Psoas muscle (tissue), 8 donors: Measurements from ENCODE around the gene LGR4. TPM values are rescaled to one million over a fixed set of nuclear protein-coding genes. Genes with fewer than 3 reads are reported as not detected.

Experiments used
- ATAC-seq, 4 donors: fragments of 200-7000 bp; cut with Tn5 transposase; one replicate each; pipeline ENCODE4 v1.9.1; 2020; ENCODE audit warnings: moderate library complexity in 3 of 4, mild to moderate bottlenecking in 2 of 4
- DNase-seq, 2 donors: peaks; one replicate each; pipeline ENCODE4 v3.0.0-alpha.2; 2020
- H3K27ac ChIP-seq: fragments of 200-600 bp; one replicate; pipeline ENCODE4 v1.8.0; 2022
- H3K27me3 ChIP-seq, 3 donors: fragments of 200-600 bp in 1 of 3; one replicate each; pipeline versions ENCODE4 v1.6.1 to v1.8.0; 2013 to 2022; ENCODE audit warnings: low read length in 2 of 3, mild to moderate bottlenecking in 2 of 3, moderate library complexity in 1 of 3; ENCODE audit not compliant: insufficient read depth in 3 of 3
- H3K36me3 ChIP-seq, 2 donors: fragments of 200-600 bp in 1 of 2; one replicate each; pipeline versions ENCODE4 v1.6.1 to v1.8.0; 2013 to 2022; ENCODE audit warnings: low read depth in 1 of 2, mild to moderate bottlenecking in 1 of 2, moderate library complexity in 1 of 2; ENCODE audit not compliant: insufficient read depth in 1 of 2
- H3K4me1 ChIP-seq: fragments of 200-600 bp; one replicate; pipeline ENCODE4 v1.8.0; 2022
- H3K4me3 ChIP-seq: fragments of 200-600 bp; one replicate; pipeline ENCODE4 v1.8.0; 2022; ENCODE audit warnings: mild to moderate bottlenecking
- H3K9me3 ChIP-seq: fragments of 200-600 bp; one replicate; pipeline ENCODE4 v1.8.0; 2022
- CTCF ChIP-seq: fragments of 200-600 bp; IDR thresholded peaks from one replicate; pipeline ENCODE4 v1.8.0; 2022; ENCODE audit warnings: antibody characterized with exemption
- WGBS, 3 donors: extraction: QIAGEN DNeasy Blood & Tissue Kit; methylation state at CpG; one replicate each; pipeline versions ENCODE4 v1.1.6 to v1.1.7; 2013; 5-methylcytosine and 5-hydroxymethylcytosine counted together
- intact Hi-C, 2 donors: fragments of 100-400 bp; cut with DNase I; formaldehyde crosslinking; loops; one replicate each; pipeline versions ENCODE4 v1.11.0 to v1.14.2; 2022
- polyA plus RNA-seq, 3 donors: library from polyadenylated mRNA; stranded (reverse); fragments of 200-250 nt; gene quantifications; one replicate each; pipeline ENCODE4 v1.2.3, GENCODE V29; 2013
- total RNA-seq, 4 donors: library from RNA; stranded (reverse); fragmentation: NEBNext Ultra II Directional in 2 of 4; extraction: Animal tissue kit (Norgen Biotek cat#: 25700) in 2 of 4; gene quantifications; one replicate each; pipeline versions ENCODE4 v1.2.1 to v1.2.4, GENCODE V29; 2021 to 2023
- donor health status: healthy with polysubstance abuse.
- donor health status: DM: no; HTN: no; CAD: no; lungs with moderate emphysema.
- donor health status: Bipolar disorder and iron deficiency.
- donor health status: healthy.
- donor health status: DM: yes; HTN: yes; CAD: no.
- donor health status: DM: no; HTN: no; CAD: no.
- donor health status: DM: no; HTN: no; CAD: no.
- donor health status: DM: yes; HTN: yes; CAD: no.

LGR4 gene
- total and polyA plus RNA-seq, 7 donors: 3.9 to 15.2 (median 8.0) TPM

DNA sequence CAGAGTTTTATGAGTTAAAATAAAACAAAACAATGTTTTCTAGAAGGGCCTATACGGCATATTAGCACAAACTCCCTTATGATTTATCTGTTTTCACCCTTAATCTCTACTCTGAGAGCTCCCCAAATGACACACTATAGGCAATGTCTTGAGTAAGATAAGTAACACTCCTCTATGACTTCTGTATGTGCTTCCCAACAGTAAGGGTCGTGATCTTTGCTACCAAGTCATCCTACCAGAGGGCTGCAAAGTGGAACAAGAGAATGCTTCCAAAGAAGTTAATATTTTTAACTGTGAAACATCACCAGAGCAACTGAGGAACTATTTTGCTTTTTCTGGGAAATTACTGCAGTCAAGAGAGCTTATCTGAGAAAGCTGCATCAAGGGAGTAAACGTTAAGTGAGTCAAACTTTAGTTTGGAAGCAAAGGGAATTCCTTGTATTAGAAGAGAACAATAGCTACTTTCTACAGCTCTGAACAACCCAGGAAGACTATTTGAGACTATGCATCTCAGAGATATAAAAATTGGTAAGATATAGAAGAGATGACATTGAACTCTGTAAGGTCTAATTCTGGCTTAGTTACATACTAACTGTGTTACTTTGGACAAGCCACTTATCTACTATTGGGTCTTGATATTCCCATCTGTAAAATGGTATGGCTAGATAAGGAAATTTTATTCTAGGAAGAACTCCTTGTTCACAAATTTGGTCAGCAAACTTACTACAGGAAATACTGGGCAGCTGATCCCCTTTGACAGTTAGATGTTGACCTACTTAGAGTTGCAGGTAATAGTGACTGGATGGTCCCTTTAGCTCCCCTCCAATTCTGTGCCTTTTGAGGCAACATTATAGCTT is 65.9 kb downstream of the LGR4 start:
- intact Hi-C loops: no loop called here
- H3K4me1 ChIP-seq: no peaks in the 10 kb centered on the region
- WGBS, 3 donors: 73 to 85% (median 78%) methylated on average over 3 of the region's 3 CpGs
- no peak overlapping the region for H3K27ac ChIP-seq
- ATAC-seq: no peak
- no peak for TF ChIP-seq CTCF
- H3K36me3 ChIP-seq: peaks cover 0 to 12% of the 10 kb centered on the region in 2 donors
- H3K4me3 ChIP-seq: no peak overlapping the region
- no peaks in the 10 kb centered on the region for H3K9me3 ChIP-seq
- H3K27me3 ChIP-seq: no peaks in the 10 kb centered on the region
- DNase-seq: no peak

GRCh38 chr11:27405134-27405533 is 67.5 kb downstream of the LGR4 start:
- TF ChIP-seq CTCF: no peak
- no peaks in the 10 kb centered on the region for H3K27me3 ChIP-seq

GRCh38 chr11:27404427-27404826 is 68.2 kb downstream of the LGR4 start:
- ATAC-seq (peak in 1 of 4 donors; percentile 37), DNase-seq (no peak)
- Histone ChIP-seq H3K4me3 (no peak overlapping the region), H3K27ac (no peak overlapping the region), H3K36me3 (no peaks in the 10 kb centered on the region), H3K4me1 (no peaks in the 10 kb centered on the region), H3K9me3 (no peaks in the 10 kb centered on the region), H3K27me3 (no peaks in the 10 kb centered on the region)
- intact Hi-C loops: no loop called here
- no peak for TF ChIP-seq CTCF
- WGBS, 3 donors: 87 to 96% (median 91%) methylated on average over 2 of the region's 2 CpGs

More at GRCh38 chr11:27405134-27405533, 67.5 kb downstream of the LGR4 start:
- no peak overlapping the region for H3K27ac ChIP-seq
- DNase-seq (no peak), ATAC-seq (no peak)
- no peaks in the 10 kb centered on the region for H3K9me3 ChIP-seq
- peaks cover 0 to under 1% of the 10 kb centered on the region in 2 donors for H3K36me3 ChIP-seq
- 66 to 88% (median 72%) methylated on average over 3 of the region's 3 CpGs for WGBS, 3 donors
- H3K4me3 ChIP-seq: no peak overlapping the region
- H3K4me1 ChIP-seq: no peaks in the 10 kb centered on the region
- intact Hi-C loops: no loop called here

DNA sequence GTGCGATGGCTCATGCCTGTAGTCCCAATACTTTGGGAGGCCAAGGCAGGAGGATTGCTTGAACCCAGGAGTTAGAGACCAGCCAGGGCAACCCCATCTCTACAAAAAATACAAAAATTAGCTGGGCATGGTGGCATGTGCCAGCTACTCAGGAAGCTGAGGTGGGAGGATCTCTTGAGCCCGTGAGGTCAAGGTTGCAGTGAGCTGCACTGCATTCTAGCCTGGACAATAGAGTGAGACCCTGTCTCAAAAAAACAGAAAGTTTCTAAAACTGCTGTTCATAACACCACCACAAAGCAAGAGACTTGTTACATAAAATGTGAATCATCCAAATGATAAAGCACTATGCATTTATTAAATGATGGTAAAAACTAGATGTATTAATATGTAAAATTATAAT is 69.4 kb downstream of the LGR4 start:
- 93 to 98% (median 94%) methylated on average over 2 of the region's 2 CpGs for WGBS, 3 donors
- ATAC-seq: no peak
- no peak for DNase-seq
- H3K27ac ChIP-seq: no peak overlapping the region
- H3K27me3 ChIP-seq: no peaks in the 10 kb centered on the region
- no peaks in the 10 kb centered on the region for H3K4me1 ChIP-seq
- H3K36me3 ChIP-seq: no peaks in the 10 kb centered on the region
- intact Hi-C loops: no loop called here
- no peak overlapping the region for H3K4me3 ChIP-seq
- H3K9me3 ChIP-seq: no peaks in the 10 kb centered on the region
- no peak for TF ChIP-seq CTCF
